K562 treated with DMSO at 1 percent for 12 hours (cell line): Measurements from ENCODE around the gene TMEM108. TPM values are rescaled to one million over a fixed set of nuclear protein-coding genes. Genes with fewer than 3 reads are reported as not detected.

Source experiments
- total RNA-seq: library from RNA; unstranded; fragments of 300-600 nt; gene quantifications from 2 replicates; pipeline ENCODE4 v1.2.3, GENCODE V29; 2022; ENCODE audit not compliant: insufficient read depth

The TMEM108 gene
- 7.1 and 13.2 TPM in 2 replicates for total RNA-seq

GRCh38 chr3:133038089-133038730 lies at the start of gene TMEM108:
Gene TMEM108 (plus strand): TSS chr3:133038391.

DNA sequence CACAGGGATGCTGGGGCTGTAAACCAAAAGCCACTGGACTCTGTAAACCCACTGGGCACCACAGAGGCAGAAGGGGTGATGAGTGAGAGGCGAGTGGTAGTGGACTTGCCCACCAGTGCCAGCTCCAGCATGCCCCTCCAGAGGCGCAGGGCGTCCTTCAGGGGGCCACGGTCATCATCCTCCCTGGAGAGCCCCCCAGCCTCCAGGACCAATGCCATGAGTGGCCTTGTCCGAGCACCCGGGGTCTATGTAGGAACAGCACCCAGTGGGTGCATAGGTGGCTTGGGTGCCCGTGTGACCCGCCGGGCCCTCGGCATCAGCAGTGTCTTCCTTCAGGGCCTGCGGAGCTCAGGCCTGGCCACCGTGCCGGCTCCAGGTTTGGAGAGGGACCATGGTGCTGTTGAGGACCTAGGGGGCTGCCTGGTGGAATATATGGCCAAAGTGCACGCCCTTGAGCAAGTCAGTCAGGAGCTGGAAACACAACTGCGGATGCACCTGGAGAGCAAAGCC lies 361.9 kb downstream of the TMEM108 start, which contains the start of gene BFSP2:
BFSP2 (plus strand) TSS at position 51 of the 510 bp plus-strand sequence; CDS start at position 79, 28 bp downstream.

